HG03469 (cell line): ENCODE measurements around the gene TFIP11.

Experiments used
- ATAC-seq: cut with Tn5 transposase; IDR thresholded peaks from one replicate; pipeline ENCODE4 v1.9.1; 2021; ENCODE audit warnings: mild to moderate bottlenecking, moderate library complexity, moderate number of reproducible peaks; ENCODE audit not compliant: unreplicated experiment

The TFIP11 gene

GRCh38 chr22:26452236-26453016, 59.8 kb downstream of the TFIP11 start:
- no peak for ATAC-seq

GRCh38 chr22:26450453-26451185, 61.7 kb downstream of the TFIP11 start:
- no peak for ATAC-seq

GRCh38 chr22:26448941-26449340, 63.3 kb downstream of the TFIP11 start:
- no peak for ATAC-seq

- no peak for ATAC-seq
These were observed 63.9 kb downstream of the TFIP11 start for GRCh38 chr22:26448334-26448733.

GRCh38 chr22:26447584-26448329, 64.5 kb downstream of the TFIP11 start:
- no peak for ATAC-seq

- ATAC-seq, result no peak
These were observed 65.3 kb downstream of the TFIP11 start for GRCh38 chr22:26446808-26447515.

- no peak for ATAC-seq
These were observed 66.5 kb downstream of the TFIP11 start for GRCh38 chr22:26445577-26446275.

- no peak for ATAC-seq
These were observed 67.5 kb downstream of the TFIP11 start for GRCh38 chr22:26444777-26445176.

GRCh38 chr22:26443901-26444690, 68.2 kb downstream of the TFIP11 start:
- no peak for ATAC-seq

- ATAC-seq, result no peak
These were observed 70.1 kb downstream of the TFIP11 start for GRCh38 chr22:26442086-26442756.
